Measurements from ENCODE around the gene SF3B4. TPM values are rescaled to one million over a fixed set of nuclear protein-coding genes. Genes with fewer than 3 reads are reported as not detected.

The SF3B4 gene
- total RNA-seq, 1 donor from 2014 or later = 74.0 TPM

DNA sequence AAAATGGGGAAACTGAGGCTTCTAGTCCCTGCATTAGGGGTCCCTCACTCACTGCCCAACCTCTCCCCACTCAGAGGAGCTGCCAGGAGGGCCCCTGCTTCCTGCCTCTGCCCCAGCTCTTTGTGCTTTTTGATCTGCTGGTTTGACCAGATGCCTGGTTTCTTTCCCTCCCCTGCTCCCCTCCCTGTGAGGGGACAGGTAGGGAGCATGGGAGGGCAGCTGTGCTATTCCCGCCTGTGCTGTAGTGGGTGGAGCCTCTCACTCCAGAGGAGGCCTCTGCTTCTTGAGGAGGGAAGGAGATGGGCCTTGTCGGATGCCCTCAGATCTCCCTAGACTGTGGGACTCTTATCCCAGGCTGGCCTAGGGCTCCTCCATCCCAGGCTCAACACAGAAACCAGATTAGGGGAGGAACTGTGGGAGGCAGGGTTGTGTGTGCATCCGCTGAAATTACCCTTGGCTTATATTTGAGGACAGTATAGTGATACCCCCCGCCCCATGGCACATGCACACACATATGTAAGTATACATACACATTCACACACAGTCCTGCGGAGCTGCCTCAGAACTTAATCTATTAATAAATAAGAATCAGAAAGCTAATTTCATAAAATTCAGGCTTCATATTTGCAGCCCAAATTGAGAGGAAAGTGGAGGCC lies 23.6 kb downstream of the SF3B4 start:
- no peak for DNase-seq (ENCODE audit: low read depth)
- Histone ChIP-seq H3K4me1 (ENCODE audit: insufficient read depth, low read length) (peaks cover 11% of the 10 kb centered on the region), H3K79me2 (ENCODE audit: insufficient read depth, low read length) (no peaks in the 10 kb centered on the region), H3K9me3 (ENCODE audit: insufficient read depth, low read depth, low read length) (no peaks in the 10 kb centered on the region), H3K36me3 (ENCODE audit: insufficient read depth, low read length) (peaks cover 6% of the 10 kb centered on the region), H3K27me3 (ENCODE audit: insufficient read depth, low read length) (no peaks in the 10 kb centered on the region), H3K27ac (ENCODE audit: low read depth, low read length) (no peak overlapping the region), H3K9ac (ENCODE audit: low read length) (no peak overlapping the region), H4K20me1 (ENCODE audit: insufficient read depth, low read length) (no peaks in the 10 kb centered on the region), H2AFZ (ENCODE audit: low read depth, low read length) (no peak overlapping the region), H3K4me2 (ENCODE audit: low read length) (no peak overlapping the region), H3K4me3 (ENCODE audit: insufficient read depth, low read depth, low read length) (no peak overlapping the region)
- no peak overlapping the region for H3K27ac Mint-ChIP-seq (ENCODE audit: unreplicated experiment)
- no peak for TF ChIP-seq EZH2 (IDR thresholded peaks at IDR 0.05; ENCODE audit: insufficient read depth, low read length)
- TF ChIP-seq, protein P1, sequence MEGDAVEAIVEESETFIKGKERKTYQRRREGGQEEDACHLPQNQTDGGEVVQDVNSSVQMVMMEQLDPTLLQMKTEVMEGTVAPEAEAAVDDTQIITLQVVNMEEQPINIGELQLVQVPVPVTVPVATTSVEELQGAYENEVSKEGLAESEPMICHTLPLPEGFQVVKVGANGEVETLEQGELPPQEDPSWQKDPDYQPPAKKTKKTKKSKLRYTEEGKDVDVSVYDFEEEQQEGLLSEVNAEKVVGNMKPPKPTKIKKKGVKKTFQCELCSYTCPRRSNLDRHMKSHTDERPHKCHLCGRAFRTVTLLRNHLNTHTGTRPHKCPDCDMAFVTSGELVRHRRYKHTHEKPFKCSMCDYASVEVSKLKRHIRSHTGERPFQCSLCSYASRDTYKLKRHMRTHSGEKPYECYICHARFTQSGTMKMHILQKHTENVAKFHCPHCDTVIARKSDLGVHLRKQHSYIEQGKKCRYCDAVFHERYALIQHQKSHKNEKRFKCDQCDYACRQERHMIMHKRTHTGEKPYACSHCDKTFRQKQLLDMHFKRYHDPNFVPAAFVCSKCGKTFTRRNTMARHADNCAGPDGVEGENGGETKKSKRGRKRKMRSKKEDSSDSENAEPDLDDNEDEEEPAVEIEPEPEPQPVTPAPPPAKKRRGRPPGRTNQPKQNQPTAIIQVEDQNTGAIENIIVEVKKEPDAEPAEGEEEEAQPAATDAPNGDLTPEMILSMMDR (IDR thresholded peaks at IDR 0.05; ENCODE audit: insufficient read depth, low read depth, low read length) = no peak
- H3K4me3 Mint-ChIP-seq (ENCODE audit: unreplicated experiment) = no peak overlapping the region
- FAIRE-seq = no peak
- H3K9me3 Mint-ChIP-seq (ENCODE audit: unreplicated experiment) = no peaks in the 10 kb centered on the region
- H3K36me3 Mint-ChIP-seq (ENCODE audit: low read depth, unreplicated experiment) = peaks cover 15% of the 10 kb centered on the region
- no peaks in the 10 kb centered on the region for H3K27me3 Mint-ChIP-seq (ENCODE audit: low read depth, unreplicated experiment)
- peaks cover 2% of the 10 kb centered on the region for H3K4me1 Mint-ChIP-seq (ENCODE audit: low read depth, unreplicated experiment)

DNA sequence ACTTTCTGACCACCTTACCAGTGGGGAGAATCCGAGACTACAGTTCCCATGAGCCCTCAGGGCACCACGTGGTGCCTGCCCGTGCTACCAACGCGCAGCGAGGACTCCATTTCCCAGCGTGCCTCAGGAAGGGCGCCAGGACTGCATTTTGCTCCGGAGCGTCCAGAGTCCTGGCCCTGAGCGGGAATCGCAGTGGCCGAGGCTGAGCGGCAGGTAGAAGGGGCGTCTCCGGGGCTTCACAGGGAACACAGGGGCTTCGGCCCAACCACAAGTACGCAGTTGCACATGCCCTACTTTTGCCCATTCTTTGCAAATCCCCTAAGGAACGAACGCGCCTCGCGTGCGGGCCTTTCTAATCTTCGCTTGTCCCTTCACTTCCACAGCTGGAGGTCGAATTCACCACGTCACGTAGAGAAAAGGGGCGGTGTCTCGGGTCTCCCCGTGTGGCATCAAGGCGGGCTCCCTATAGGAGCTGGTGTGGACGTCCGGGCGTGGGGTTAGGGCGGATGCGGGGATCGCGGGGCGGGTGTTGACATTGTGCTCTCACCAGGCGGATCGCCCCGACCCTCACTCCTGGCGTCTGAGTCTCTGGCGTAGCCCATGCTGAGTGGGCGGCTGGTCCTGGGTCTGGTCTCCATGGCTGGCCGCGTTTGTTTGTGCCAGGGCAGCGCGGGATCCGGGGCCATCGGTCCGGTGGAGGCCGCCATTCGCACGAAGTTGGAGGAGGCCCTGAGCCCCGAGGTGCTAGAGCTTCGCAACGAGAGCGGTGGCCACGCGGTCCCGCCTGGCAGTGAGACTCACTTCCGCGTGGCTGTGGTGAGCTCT lies 27.9 kb downstream of the SF3B4 start, which contains the start of gene BOLA1:
Gene BOLA1 (plus strand): TSS at position 109 of the 825 bp plus-strand sequence. CDS start 492 bp downstream, at position 601.
- Histone ChIP-seq H3K27ac (ENCODE audit: low read depth, low read length) (peak within 1 kb of the TSS; percentile 70), H3K4me3 (ENCODE audit: insufficient read depth, low read depth, low read length) (peak within 1 kb of the TSS; percentile 63), H4K20me1 (ENCODE audit: insufficient read depth, low read length) (no peaks in the 10 kb centered on the region), H3K36me3 (ENCODE audit: insufficient read depth, low read length) (no peaks in the 10 kb centered on the region), H3K27me3 (ENCODE audit: insufficient read depth, low read length) (no peaks in the 10 kb centered on the region), H3K9me3 (ENCODE audit: insufficient read depth, low read depth, low read length) (no peaks in the 10 kb centered on the region), H3K9ac (ENCODE audit: low read length) (peak within 1 kb of the TSS; percentile 80), H2AFZ (ENCODE audit: low read depth, low read length) (peak within 1 kb of the TSS; percentile 93), H3K4me1 (ENCODE audit: insufficient read depth, low read length) (peaks cover 11% of the 10 kb centered on the region), H3K79me2 (ENCODE audit: insufficient read depth, low read length) (no peaks in the 10 kb centered on the region), H3K4me2 (ENCODE audit: low read length) (peak within 1 kb of the TSS; percentile 94)
- TF ChIP-seq, protein P1 (IDR thresholded peaks at IDR 0.05; ENCODE audit: insufficient read depth, low read depth, low read length) = no peak
- H3K4me1 Mint-ChIP-seq (ENCODE audit: low read depth, unreplicated experiment) = peaks cover 2% of the 10 kb centered on the region
- H3K9me3 Mint-ChIP-seq (ENCODE audit: unreplicated experiment) = no peaks in the 10 kb centered on the region
- no peaks in the 10 kb centered on the region for H3K27me3 Mint-ChIP-seq (ENCODE audit: low read depth, unreplicated experiment)
- FAIRE-seq (no peak), DNase-seq (ENCODE audit: low read depth) (peak; percentile 83)
- peak within 1 kb of the TSS; percentile 74 for H3K27ac Mint-ChIP-seq (ENCODE audit: unreplicated experiment)
- peaks cover 7% of the 10 kb centered on the region for H3K36me3 Mint-ChIP-seq (ENCODE audit: low read depth, unreplicated experiment)
- H3K4me3 Mint-ChIP-seq (ENCODE audit: unreplicated experiment) = peak within 1 kb of the TSS; percentile 89

All from astrocyte (in vitro differentiated cells and primary cell).